HepG2 (cell line): ENCODE data around the gene SLC5A5.

Source experiments
- BHLHE40 ChIP-seq: IDR thresholded peaks from 2 replicates; pipeline ENCODE4 v1.6.1; 2011; ENCODE audit warnings: low read length, improper control_type of control experiment
- CREB3 ChIP-seq: sonication (generic); formaldehyde crosslinking; IDR thresholded peaks from 2 replicates; pipeline ENCODE4 v1.5.0; 2020; ENCODE audit warnings: missing genetic modification reagents
- GMEB2 ChIP-seq: IDR thresholded peaks from 2 replicates; pipeline ENCODE4 v1.6.1; 2016; ENCODE audit warnings: missing biosample characterization, missing genetic modification reagents, low read depth
- HNRNPH1 ChIP-seq: fragments of 200-400 bp; formaldehyde crosslinking; optimal IDR thresholded peaks from 2 replicates; pipeline ENCODE3; 2017; ENCODE audit warnings: mild to moderate bottlenecking, low read depth, low read length
- ISX ChIP-seq: sonication (generic); formaldehyde crosslinking; conservative IDR thresholded peaks from 2 replicates; pipeline ENCODE4 v1.5.0; 2020; ENCODE audit warnings: missing genetic modification reagents
- MXI1 ChIP-seq: IDR thresholded peaks from 3 replicates; pipeline ENCODE4 v1.6.1; 2012; ENCODE audit warnings: low read depth, low read length, inconsistent platforms, borderline replicate concordance
- POLR2A ChIP-seq, 2 experiments: IDR thresholded peaks; 2 replicates each; pipeline ENCODE4 v1.6.1; 2011; ENCODE audit warnings: low read depth in 2 of 2, low read length in 2 of 2, mild to moderate bottlenecking in 1 of 2, moderate library complexity in 1 of 2; ENCODE audit not compliant: insufficient read depth in 1 of 2
- RFX5 ChIP-seq: IDR thresholded peaks from 2 replicates; pipeline ENCODE4 v1.6.1; 2011; ENCODE audit warnings: low read depth, low read length, improper control_type of control experiment
- SP1 ChIP-seq, 2 experiments: fragments of 450-650 bp in 1 of 2; sonication (generic) in 1 of 2; formaldehyde crosslinking in 1 of 2; IDR thresholded peaks; 2 replicates each; pipeline versions ENCODE4 v1.4.0 to v1.6.1; 2016 to 2020; ENCODE audit warnings: missing genetic modification reagents in 1 of 2
- SUZ12 ChIP-seq: fragments of 150-350 bp; IDR thresholded peaks from 2 replicates; pipeline ENCODE4 v1.6.1; 2014; ENCODE audit warnings: low read depth, low read length
- ZNF263 ChIP-seq: sonication (generic); formaldehyde crosslinking; IDR thresholded peaks from 2 replicates; pipeline ENCODE4 v1.4.0; 2020; ENCODE audit warnings: missing genetic modification reagents
- ZNF713 ChIP-seq: sonication (generic); formaldehyde crosslinking; IDR thresholded peaks from 2 replicates; pipeline ENCODE4 v1.4.0; 2020; ENCODE audit warnings: mild to moderate bottlenecking, missing genetic modification reagents

GRCh38 chr19:17877696-17878095, 6.0 kb downstream of the SLC5A5 start:
- no peak for TF ChIP-seq ZNF263
- TF ChIP-seq POLR2A (IDR thresholded peaks at IDR 0.05; ENCODE audit: insufficient read depth in 1 of 2, low read depth in 2 of 2, low read length in 2 of 2): no peak
- no peak for TF ChIP-seq RFX5
- TF ChIP-seq GMEB2: no peak
- TF ChIP-seq CREB3 (CRISPR knock-in tag): no peak
- no peak for TF ChIP-seq SP1 (IDR thresholded peaks at IDR 0.05)
- no peak for TF ChIP-seq SP1 (CRISPR knock-in tag; IDR thresholded peaks at IDR 0.05)
- TF ChIP-seq BHLHE40: no peak
- no peak for TF ChIP-seq MXI1
- no peak for TF ChIP-seq SUZ12
- TF ChIP-seq ISX: no peak
- no peak for TF ChIP-seq ZNF713 (CRISPR knock-in tag)
- no peak for TF ChIP-seq HNRNPH1
